Measurements from ENCODE around the gene CLCA1. TPM values are rescaled to one million over a fixed set of nuclear protein-coding genes. Genes with fewer than 3 reads are reported as not detected.

CLCA1 gene
- total RNA-seq, 4 donors from 2014 or later, result not detected

DNA sequence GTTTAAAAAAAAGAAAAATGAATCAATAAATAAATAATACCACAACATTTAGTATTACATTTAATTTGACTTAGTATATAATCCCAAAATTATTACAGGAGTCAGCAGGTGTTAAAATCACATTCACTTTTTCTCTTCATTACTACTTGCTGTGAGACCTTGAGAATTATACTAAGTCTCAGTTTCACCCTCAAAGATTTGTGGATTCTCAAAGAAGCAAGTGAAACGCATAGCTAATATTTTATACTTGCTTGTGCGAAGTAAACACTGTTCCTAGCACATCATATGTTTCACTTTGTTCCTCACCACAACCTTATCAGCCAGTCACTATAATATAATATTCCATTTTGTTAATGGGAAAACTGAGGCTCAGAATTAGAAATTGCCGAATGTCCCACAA, 4.0 kb downstream of the CLCA1 start:
- H3K36me3 ChIP-seq, result no peaks in the 10 kb centered on the region
- TF ChIP-seq POLR2A (IDR thresholded peaks at IDR 0.05), result no peak
- TF ChIP-seq POLR2AphosphoS5 (IDR thresholded peaks at IDR 0.05), result no peak
- DNase-seq (ENCODE audit: low spot score in 2 of 2), result no peak
- H3K4me1 ChIP-seq, result no peaks in the 10 kb centered on the region
- no peak overlapping the region for H3K27ac ChIP-seq
- no peak overlapping the region for H3K4me3 ChIP-seq
- H3K27me3 ChIP-seq, result no peaks in the 10 kb centered on the region
- WGBS, result 62% methylated on average over 3 of the region's 3 CpGs
- H3K9me3 ChIP-seq, result no peaks in the 10 kb centered on the region

DNA sequence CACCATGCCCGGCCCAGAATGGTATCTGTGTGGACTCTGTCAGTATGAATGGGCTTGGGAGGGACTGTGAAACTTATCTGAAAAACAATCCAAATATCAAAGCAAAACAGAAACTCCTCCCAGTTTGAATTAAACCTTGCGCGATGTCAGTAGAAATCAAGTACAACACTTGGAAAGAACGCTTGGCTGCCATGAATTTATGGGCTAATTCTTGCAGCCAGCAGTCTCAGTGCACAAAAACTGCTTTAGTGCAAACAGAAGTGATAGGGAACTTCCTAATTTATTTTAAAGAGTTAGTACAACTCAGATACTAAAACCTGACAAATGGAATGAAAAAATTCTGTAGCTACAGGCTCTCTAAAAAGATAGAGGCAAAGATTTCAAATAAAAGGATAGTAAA, 8.5 kb downstream of the CLCA1 start:
- Histone ChIP-seq H3K36me3 (no peaks in the 10 kb centered on the region), H3K27me3 (no peaks in the 10 kb centered on the region), H3K9me3 (no peaks in the 10 kb centered on the region), H3K4me3 (no peak overlapping the region), H3K27ac (no peak overlapping the region), H3K4me1 (no peaks in the 10 kb centered on the region)
- no peak for TF ChIP-seq EP300 (IDR thresholded peaks at IDR 0.05)
- TF ChIP-seq, protein P1, sequence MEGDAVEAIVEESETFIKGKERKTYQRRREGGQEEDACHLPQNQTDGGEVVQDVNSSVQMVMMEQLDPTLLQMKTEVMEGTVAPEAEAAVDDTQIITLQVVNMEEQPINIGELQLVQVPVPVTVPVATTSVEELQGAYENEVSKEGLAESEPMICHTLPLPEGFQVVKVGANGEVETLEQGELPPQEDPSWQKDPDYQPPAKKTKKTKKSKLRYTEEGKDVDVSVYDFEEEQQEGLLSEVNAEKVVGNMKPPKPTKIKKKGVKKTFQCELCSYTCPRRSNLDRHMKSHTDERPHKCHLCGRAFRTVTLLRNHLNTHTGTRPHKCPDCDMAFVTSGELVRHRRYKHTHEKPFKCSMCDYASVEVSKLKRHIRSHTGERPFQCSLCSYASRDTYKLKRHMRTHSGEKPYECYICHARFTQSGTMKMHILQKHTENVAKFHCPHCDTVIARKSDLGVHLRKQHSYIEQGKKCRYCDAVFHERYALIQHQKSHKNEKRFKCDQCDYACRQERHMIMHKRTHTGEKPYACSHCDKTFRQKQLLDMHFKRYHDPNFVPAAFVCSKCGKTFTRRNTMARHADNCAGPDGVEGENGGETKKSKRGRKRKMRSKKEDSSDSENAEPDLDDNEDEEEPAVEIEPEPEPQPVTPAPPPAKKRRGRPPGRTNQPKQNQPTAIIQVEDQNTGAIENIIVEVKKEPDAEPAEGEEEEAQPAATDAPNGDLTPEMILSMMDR (IDR thresholded peaks at IDR 0.05), result no peak
- no peak for TF ChIP-seq POLR2A (IDR thresholded peaks at IDR 0.05)
- no peak for TF ChIP-seq POLR2AphosphoS5 (IDR thresholded peaks at IDR 0.05)
- WGBS, result 66% methylated on average over 4 of the region's 4 CpGs
- no peak for DNase-seq (ENCODE audit: low spot score in 2 of 2)

DNA sequence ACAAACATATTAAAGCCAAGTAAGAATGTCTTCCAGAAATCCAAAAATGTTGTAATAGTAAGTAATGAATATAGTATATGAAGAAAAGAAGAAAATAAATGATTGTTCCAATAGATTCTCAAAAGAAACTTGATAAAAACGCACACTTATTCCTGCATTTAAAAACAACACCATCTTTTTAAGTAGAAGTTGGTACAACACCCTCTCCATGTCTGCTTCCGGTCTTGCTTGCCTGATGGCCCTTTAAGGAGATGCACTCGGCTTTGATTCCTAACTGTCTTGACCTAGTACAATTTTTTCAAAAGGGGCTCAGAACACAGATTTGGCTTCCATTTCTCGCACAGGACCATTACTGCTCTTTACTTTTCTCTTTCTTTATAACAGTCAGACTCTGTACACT, 9.0 kb downstream of the CLCA1 start:
- WGBS, result 65% methylated on average over 4 of the region's 4 CpGs
- TF ChIP-seq, protein P1 (IDR thresholded peaks at IDR 0.05), result no peak
- TF ChIP-seq POLR2AphosphoS5 (IDR thresholded peaks at IDR 0.05), result no peak
- no peak for TF ChIP-seq EP300 (IDR thresholded peaks at IDR 0.05)
- TF ChIP-seq POLR2A (IDR thresholded peaks at IDR 0.05), result no peak
- H3K9me3 ChIP-seq, result no peaks in the 10 kb centered on the region
- H3K27me3 ChIP-seq, result no peaks in the 10 kb centered on the region
- H3K27ac ChIP-seq, result no peak overlapping the region
- no peaks in the 10 kb centered on the region for H3K4me1 ChIP-seq
- H3K36me3 ChIP-seq, result no peaks in the 10 kb centered on the region
- DNase-seq (ENCODE audit: low spot score in 2 of 2), result no peak
- H3K4me3 ChIP-seq, result no peak overlapping the region

DNA sequence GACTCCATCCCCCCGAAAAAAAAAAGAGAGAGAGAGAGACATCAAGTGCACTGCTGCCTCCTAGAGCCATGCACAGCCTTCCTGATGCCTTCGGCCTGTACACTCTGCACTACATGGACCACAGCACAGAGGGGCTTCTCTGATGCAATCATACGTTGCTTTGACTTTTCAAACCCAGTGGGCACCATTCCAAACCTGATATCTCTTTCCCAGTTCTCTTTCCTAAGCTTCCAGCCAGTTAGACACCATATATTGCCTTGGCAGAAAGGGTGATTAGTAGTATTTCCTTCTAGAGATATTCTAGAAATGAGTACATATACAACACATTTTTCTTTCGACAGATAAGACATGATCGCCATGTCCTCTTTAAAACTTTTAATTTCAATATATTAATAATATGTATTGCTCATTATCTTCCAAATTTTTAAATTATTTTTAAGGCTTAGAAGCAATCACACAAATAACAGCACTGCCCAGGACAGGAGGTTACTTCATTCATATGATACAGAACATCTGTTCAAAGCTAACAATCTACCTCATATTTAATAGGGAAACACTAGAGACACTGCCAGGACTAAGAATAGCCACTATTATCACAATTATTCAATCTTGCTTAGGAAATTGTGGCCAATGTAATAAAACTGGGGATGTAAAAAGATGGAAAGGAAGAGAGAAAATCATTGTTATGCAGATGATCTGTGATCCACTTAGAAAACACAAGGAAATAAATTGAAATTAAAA, 9.9 kb downstream of the CLCA1 start:
- Histone ChIP-seq H3K9me3 (no peaks in the 10 kb centered on the region), H3K27me3 (no peaks in the 10 kb centered on the region), H3K27ac (no peak overlapping the region), H3K36me3 (no peaks in the 10 kb centered on the region), H3K4me1 (no peaks in the 10 kb centered on the region), H3K4me3 (no peak overlapping the region)
- DNase-seq (ENCODE audit: low spot score in 2 of 2), result no peak
- WGBS, result 81% methylated on average over 5 of the region's 5 CpGs
- TF ChIP-seq EP300 (IDR thresholded peaks at IDR 0.05) (no peak), POLR2AphosphoS5 (IDR thresholded peaks at IDR 0.05) (no peak), POLR2A (IDR thresholded peaks at IDR 0.05) (no peak)
- TF ChIP-seq, protein P1 (IDR thresholded peaks at IDR 0.05), result no peak

DNA sequence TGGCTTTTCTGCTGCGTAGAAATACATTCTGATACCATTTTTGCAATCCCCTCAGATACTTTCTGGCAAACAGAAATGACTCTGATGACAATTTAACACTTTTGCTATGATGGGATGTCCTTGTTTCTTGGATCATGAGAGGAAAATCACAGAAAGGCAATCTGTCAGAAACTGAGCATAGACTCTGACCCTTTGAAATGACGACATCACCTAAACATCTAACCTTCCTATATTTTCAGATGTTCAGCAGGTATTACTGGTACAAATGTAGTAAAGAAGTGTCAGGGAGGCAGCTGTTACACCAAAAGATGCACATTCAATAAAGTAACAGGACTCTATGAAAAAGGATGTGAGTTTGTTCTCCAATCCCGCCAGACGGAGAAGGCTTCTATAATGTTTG, 13.2 kb downstream of the CLCA1 start:
- TF ChIP-seq, protein P1 (IDR thresholded peaks at IDR 0.05), result no peak
- TF ChIP-seq POLR2A (IDR thresholded peaks at IDR 0.05) (no peak), EP300 (IDR thresholded peaks at IDR 0.05) (no peak), POLR2AphosphoS5 (IDR thresholded peaks at IDR 0.05) (no peak)
- H3K27me3 ChIP-seq, result no peaks in the 10 kb centered on the region
- no peak for DNase-seq (ENCODE audit: low spot score in 2 of 2)
- WGBS, result 94% methylated on average over 4 of the region's 4 CpGs
- H3K9me3 ChIP-seq, result no peaks in the 10 kb centered on the region
- H3K36me3 ChIP-seq, result no peaks in the 10 kb centered on the region
- no peak overlapping the region for H3K4me3 ChIP-seq
- H3K4me1 ChIP-seq, result no peaks in the 10 kb centered on the region
- H3K27ac ChIP-seq, result no peak overlapping the region
